ENCODE measurements around the gene COL6A1.
"Not testable (repeated sequence)": the region's sequence is repeated elsewhere in the genome, so short reads cannot be mapped to it uniquely, and the experiment has no call there.

COL6A1 gene

GRCh38 chr21:46046471-46046870 lies 64.9 kb downstream of the COL6A1 start:
- no peak for DNase-seq (ENCODE audit: low spot score)
- no peak for FAIRE-seq

- DNase-seq (ENCODE audit: low spot score); FAIRE-seq: not testable (repeated sequence)
Observed at GRCh38 chr21:46046906-46047305, 65.3 kb downstream of the COL6A1 start.

- DNase-seq (ENCODE audit: low spot score) (no peak), FAIRE-seq (no peak)
Observed at GRCh38 chr21:46048926-46049889, 67.6 kb downstream of the COL6A1 start.

- FAIRE-seq = no peak
- no peak for DNase-seq (ENCODE audit: low spot score)
Observed at GRCh38 chr21:46049890-46050667, 68.5 kb downstream of the COL6A1 start.

GRCh38 chr21:46050668-46051378 lies 69.3 kb downstream of the COL6A1 start:
- DNase-seq (ENCODE audit: low spot score) = no peak
- no peak for FAIRE-seq

- no peak for FAIRE-seq
- DNase-seq (ENCODE audit: low spot score) = no peak
Observed at GRCh38 chr21:46051379-46051770, 69.8 kb downstream of the COL6A1 start.

GRCh38 chr21:46051821-46052675 lies 70.5 kb downstream of the COL6A1 start:
- FAIRE-seq = no peak

GRCh38 chr21:46052703-46053651 lies 71.4 kb downstream of the COL6A1 start:
- peak; percentile 95 for FAIRE-seq
- peak; percentile 94 for DNase-seq (ENCODE audit: low spot score)

More at GRCh38 chr21:46051821-46052675, 70.5 kb downstream of the COL6A1 start:
- no peak for DNase-seq (ENCODE audit: low spot score)

- FAIRE-seq (no peak), DNase-seq (ENCODE audit: low spot score) (no peak)
Observed at GRCh38 chr21:46054031-46054430, 72.5 kb downstream of the COL6A1 start.

GRCh38 chr21:46054451-46054881 lies 72.9 kb downstream of the COL6A1 start:
- DNase-seq (ENCODE audit: low spot score) = no peak
- FAIRE-seq = no peak
